HepG2 (cell line): ENCODE data around the gene DENND5A. TPM values are rescaled to one million over a fixed set of nuclear protein-coding genes. Genes with fewer than 3 reads are reported as not detected.

ENCODE experiments used
- CCDC6 ChIP-seq: sonication (generic); formaldehyde crosslinking; IDR thresholded peaks from 2 replicates; pipeline ENCODE4 v1.8.1; 2022; ENCODE audit warnings: mild to moderate bottlenecking, missing genetic modification reagents, moderate library complexity
- CEBPG ChIP-seq: IDR thresholded peaks from 2 replicates; pipeline ENCODE4 v1.6.1; 2016
- IRF2 ChIP-seq: IDR thresholded peaks from 2 replicates; pipeline ENCODE4 v1.6.1; 2018; ENCODE audit warnings: missing genetic modification reagents, missing compliant biosample characterization
- LCORL ChIP-seq, 2 experiments: fragments of 450-650 bp in 1 of 2; sonication (generic) in 1 of 2; formaldehyde crosslinking in 1 of 2; IDR thresholded peaks; 2 replicates each; pipeline versions ENCODE4 v1.5.0 to v1.6.1; 2017 to 2020; ENCODE audit warnings: antibody characterized with exemption in 1 of 2, missing genetic modification reagents in 1 of 2
- ZNF138 ChIP-seq: sonication (generic); formaldehyde crosslinking; IDR thresholded peaks from 2 replicates; pipeline ENCODE4 v1.5.0; 2020; ENCODE audit warnings: mild to moderate bottlenecking, low read depth, missing genetic modification reagents
- ZNF17 ChIP-seq: sonication (generic); formaldehyde crosslinking; IDR thresholded peaks from 2 replicates; pipeline ENCODE4 v1.5.0; 2020; ENCODE audit warnings: mild to moderate bottlenecking, missing genetic modification reagents
- ZNF326 ChIP-seq: sonication (generic); formaldehyde crosslinking; IDR thresholded peaks from 2 replicates; pipeline ENCODE4 v1.4.0; 2020; ENCODE audit warnings: missing genetic modification reagents, borderline replicate concordance
- ZNF383 ChIP-seq: sonication (generic); formaldehyde crosslinking; IDR thresholded peaks from 2 replicates; pipeline ENCODE4 v1.4.0; 2020; ENCODE audit warnings: missing genetic modification reagents, mild to moderate bottlenecking, borderline replicate concordance
- ZNF768 ChIP-seq: sonication (generic); formaldehyde crosslinking; IDR thresholded peaks from 2 replicates; pipeline ENCODE4 v1.4.0; 2020; ENCODE audit warnings: missing genetic modification reagents
- polyA plus RNA-seq, 8 experiments: library from polyadenylated mRNA; depleted of rRNA in 3 of 8; stranded (reverse) in 7 of 8; unstranded in 1 of 8; fragments of >200 nt; fragmentation: Illumina TruSeq in 4 of 8; extraction: Trizol in 4 of 8; gene quantifications; 2 replicates each; pipeline versions ENCODE4 v1.2.1 to v1.2.3, GENCODE V29; 2011 to 2016; ENCODE audit warnings: low read depth in 4 of 8, missing spikeins in 1 of 8, mixed read lengths in 1 of 8; ENCODE audit not compliant: insufficient read depth in 1 of 8
- total RNA-seq, 5 experiments: library from RNA; depleted of rRNA; stranded (reverse); fragments of >200 nt; fragmentation: Illumina TruSeq; extraction: Trizol; gene quantifications; 2 replicates each; pipeline ENCODE4 v1.2.3, GENCODE V29; 2016; ENCODE audit warnings: low read depth in 1 of 5
- TF ChIP-seq, protein P1 (sequence below): IDR thresholded peaks from 2 replicates; pipeline ENCODE4 v1.6.1; 2016; ENCODE audit warnings: low read depth, missing genetic modification reagents, missing compliant biosample characterization
- TF ChIP-seq, protein P2 (sequence below), 2 experiments: IDR thresholded peaks; 2 replicates each; pipeline ENCODE4 v1.6.1; 2011 to 2012; ENCODE audit warnings: low read length in 2 of 2, borderline replicate concordance in 1 of 2, low read depth in 1 of 2, mild to moderate bottlenecking in 1 of 2, moderate library complexity in 1 of 2
- TF ChIP-seq, protein P3 (sequence below), 2 experiments: sonication (generic) in 1 of 2; formaldehyde crosslinking in 1 of 2; IDR thresholded peaks; 2 replicates each; pipeline versions ENCODE4 v1.6.1 to v1.9.0; 2014 to 2022; ENCODE audit warnings: antibody characterized with exemption in 1 of 2, borderline replicate concordance in 1 of 2, inconsistent platforms in 1 of 2, low read depth in 1 of 2, missing genetic modification reagents in 1 of 2

Gene DENND5A
- total and polyA plus RNA-seq, 2 of the 13 experiments (the other 11 are each of a cell fraction or from before 2014, with no cell fraction given), result 63.3 to 145 TPM

DNA sequence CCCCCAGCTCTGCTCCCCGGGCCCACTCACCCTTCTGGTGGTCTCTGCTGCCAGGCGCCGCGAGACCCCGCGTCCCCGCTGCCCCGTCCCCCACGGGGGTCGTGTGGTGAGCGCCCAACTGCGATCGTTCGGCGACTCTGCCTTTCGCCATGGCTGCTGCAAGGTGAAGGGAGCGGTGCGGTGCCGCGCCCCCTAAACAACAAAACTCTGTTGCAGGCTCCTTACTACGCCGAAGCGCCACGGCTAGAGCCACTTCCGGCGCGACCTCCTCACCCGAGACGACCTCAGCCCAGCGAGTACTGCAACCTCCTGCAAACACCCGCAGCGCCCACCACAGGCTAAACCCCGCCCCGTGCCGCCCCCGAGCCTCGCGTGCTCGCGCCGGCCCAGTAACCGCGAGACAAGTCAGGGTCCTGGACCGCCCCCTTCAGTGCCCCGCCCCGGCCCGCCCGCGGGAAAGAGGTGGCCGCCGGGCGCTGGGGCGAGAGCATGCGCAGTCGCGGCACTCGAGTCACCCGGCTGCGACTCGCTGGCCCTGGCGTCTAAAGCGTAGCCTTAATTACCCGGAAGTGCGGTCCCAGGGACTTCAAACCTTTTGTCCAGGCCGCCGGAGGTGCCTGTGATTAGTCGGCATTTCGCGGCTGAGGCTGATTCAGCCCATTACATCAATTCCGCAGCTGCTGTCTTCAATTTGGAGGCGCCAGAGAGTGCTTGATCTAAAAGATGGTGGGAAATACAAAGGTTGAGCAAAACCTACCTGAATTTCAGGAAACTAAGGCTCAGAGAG, 49.3 kb upstream of the DENND5A start, which contains the start of gene TMEM41B (continued):
- TF ChIP-seq, protein P1, sequence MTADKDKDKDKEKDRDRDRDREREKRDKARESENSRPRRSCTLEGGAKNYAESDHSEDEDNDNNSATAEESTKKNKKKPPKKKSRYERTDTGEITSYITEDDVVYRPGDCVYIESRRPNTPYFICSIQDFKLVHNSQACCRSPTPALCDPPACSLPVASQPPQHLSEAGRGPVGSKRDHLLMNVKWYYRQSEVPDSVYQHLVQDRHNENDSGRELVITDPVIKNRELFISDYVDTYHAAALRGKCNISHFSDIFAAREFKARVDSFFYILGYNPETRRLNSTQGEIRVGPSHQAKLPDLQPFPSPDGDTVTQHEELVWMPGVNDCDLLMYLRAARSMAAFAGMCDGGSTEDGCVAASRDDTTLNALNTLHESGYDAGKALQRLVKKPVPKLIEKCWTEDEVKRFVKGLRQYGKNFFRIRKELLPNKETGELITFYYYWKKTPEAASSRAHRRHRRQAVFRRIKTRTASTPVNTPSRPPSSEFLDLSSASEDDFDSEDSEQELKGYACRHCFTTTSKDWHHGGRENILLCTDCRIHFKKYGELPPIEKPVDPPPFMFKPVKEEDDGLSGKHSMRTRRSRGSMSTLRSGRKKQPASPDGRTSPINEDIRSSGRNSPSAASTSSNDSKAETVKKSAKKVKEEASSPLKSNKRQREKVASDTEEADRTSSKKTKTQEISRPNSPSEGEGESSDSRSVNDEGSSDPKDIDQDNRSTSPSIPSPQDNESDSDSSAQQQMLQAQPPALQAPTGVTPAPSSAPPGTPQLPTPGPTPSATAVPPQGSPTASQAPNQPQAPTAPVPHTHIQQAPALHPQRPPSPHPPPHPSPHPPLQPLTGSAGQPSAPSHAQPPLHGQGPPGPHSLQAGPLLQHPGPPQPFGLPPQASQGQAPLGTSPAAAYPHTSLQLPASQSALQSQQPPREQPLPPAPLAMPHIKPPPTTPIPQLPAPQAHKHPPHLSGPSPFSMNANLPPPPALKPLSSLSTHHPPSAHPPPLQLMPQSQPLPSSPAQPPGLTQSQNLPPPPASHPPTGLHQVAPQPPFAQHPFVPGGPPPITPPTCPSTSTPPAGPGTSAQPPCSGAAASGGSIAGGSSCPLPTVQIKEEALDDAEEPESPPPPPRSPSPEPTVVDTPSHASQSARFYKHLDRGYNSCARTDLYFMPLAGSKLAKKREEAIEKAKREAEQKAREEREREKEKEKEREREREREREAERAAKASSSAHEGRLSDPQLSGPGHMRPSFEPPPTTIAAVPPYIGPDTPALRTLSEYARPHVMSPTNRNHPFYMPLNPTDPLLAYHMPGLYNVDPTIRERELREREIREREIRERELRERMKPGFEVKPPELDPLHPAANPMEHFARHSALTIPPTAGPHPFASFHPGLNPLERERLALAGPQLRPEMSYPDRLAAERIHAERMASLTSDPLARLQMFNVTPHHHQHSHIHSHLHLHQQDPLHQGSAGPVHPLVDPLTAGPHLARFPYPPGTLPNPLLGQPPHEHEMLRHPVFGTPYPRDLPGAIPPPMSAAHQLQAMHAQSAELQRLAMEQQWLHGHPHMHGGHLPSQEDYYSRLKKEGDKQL (CRISPR knock-in tag), result peak; percentile 16; the same call in 1 of the 2 replicates
- TF ChIP-seq ZNF768 (CRISPR knock-in tag) (peak; percentile 29), CEBPG (peak; percentile 52), ZNF17 (CRISPR knock-in tag) (peak; percentile 75; the same call in 1 of the 2 replicates), ZNF138 (CRISPR knock-in tag) (peak; percentile 73), ZNF383 (CRISPR knock-in tag) (peak; percentile 12; the same call in 1 of the 2 replicates), IRF2 (CRISPR knock-in tag) (peak; percentile 75), LCORL (IDR thresholded peaks at IDR 0.05) (no peak), LCORL (CRISPR knock-in tag; IDR thresholded peaks at IDR 0.05) (peak; percentile 39; the same call in 1 of the 2 replicates), ZNF326 (CRISPR knock-in tag) (no peak), CCDC6 (CRISPR knock-in tag) (peak; percentile 74)
- TF ChIP-seq, protein P2, sequence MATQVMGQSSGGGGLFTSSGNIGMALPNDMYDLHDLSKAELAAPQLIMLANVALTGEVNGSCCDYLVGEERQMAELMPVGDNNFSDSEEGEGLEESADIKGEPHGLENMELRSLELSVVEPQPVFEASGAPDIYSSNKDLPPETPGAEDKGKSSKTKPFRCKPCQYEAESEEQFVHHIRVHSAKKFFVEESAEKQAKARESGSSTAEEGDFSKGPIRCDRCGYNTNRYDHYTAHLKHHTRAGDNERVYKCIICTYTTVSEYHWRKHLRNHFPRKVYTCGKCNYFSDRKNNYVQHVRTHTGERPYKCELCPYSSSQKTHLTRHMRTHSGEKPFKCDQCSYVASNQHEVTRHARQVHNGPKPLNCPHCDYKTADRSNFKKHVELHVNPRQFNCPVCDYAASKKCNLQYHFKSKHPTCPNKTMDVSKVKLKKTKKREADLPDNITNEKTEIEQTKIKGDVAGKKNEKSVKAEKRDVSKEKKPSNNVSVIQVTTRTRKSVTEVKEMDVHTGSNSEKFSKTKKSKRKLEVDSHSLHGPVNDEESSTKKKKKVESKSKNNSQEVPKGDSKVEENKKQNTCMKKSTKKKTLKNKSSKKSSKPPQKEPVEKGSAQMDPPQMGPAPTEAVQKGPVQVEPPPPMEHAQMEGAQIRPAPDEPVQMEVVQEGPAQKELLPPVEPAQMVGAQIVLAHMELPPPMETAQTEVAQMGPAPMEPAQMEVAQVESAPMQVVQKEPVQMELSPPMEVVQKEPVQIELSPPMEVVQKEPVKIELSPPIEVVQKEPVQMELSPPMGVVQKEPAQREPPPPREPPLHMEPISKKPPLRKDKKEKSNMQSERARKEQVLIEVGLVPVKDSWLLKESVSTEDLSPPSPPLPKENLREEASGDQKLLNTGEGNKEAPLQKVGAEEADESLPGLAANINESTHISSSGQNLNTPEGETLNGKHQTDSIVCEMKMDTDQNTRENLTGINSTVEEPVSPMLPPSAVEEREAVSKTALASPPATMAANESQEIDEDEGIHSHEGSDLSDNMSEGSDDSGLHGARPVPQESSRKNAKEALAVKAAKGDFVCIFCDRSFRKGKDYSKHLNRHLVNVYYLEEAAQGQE (IDR thresholded peaks at IDR 0.05; ENCODE audit: borderline replicate concordance in 1 of 2, low read depth in 1 of 2, low read length in 2 of 2), result 0 out of 4 replicates have a peak, but pooled peaks of 1 of the 2 experiments have one; percentile 44
- TF ChIP-seq, protein P3, sequence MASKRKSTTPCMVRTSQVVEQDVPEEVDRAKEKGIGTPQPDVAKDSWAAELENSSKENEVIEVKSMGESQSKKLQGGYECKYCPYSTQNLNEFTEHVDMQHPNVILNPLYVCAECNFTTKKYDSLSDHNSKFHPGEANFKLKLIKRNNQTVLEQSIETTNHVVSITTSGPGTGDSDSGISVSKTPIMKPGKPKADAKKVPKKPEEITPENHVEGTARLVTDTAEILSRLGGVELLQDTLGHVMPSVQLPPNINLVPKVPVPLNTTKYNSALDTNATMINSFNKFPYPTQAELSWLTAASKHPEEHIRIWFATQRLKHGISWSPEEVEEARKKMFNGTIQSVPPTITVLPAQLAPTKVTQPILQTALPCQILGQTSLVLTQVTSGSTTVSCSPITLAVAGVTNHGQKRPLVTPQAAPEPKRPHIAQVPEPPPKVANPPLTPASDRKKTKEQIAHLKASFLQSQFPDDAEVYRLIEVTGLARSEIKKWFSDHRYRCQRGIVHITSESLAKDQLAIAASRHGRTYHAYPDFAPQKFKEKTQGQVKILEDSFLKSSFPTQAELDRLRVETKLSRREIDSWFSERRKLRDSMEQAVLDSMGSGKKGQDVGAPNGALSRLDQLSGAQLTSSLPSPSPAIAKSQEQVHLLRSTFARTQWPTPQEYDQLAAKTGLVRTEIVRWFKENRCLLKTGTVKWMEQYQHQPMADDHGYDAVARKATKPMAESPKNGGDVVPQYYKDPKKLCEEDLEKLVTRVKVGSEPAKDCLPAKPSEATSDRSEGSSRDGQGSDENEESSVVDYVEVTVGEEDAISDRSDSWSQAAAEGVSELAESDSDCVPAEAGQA (IDR thresholded peaks at IDR 0.05; ENCODE audit: low read depth), result peak; percentile 62; the same call in 1 of the 2 replicates
- TF ChIP-seq, protein P3 (CRISPR knock-in tag; IDR thresholded peaks at IDR 0.05; ENCODE audit: borderline replicate concordance), result no peak
